Measurements from ENCODE around the gene ALDH18A1. TPM values are rescaled to one million over a fixed set of nuclear protein-coding genes. Genes with fewer than 3 reads are reported as not detected.
A peak's percentile ranks its signal among the peaks of the same experiment; 100 is the strongest.

The ALDH18A1 gene
- total and polyA plus RNA-seq, 12 donors: 5.9 to 19.5 (median 12.9) TPM

DNA sequence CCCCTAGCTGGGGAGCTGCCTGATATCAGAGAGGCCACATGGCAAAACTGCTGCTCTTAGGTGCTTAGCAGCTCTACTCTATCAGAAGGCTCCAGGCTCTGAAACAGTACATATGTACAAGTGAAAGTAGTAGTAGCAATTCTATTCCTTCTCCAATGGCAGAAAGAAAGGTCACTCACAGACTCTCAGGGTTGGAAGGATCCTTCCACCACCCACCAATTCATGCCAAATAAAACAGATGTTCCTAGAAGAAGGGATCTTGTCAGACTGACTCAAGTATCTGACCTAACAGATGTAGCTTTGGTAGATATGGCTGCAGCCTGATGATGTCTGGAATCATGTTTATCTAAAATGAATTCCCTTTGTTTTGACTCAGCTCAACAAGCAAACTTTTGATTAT, 8.0 kb upstream of the ALDH18A1 start:
- no peak overlapping the region for H3K4me3 ChIP-seq
- H3K27me3 ChIP-seq: no peaks in the 10 kb centered on the region
- TF ChIP-seq CTCF (IDR thresholded peaks at IDR 0.05): no peak
- no peak for DNase-seq
- H3K4me1 ChIP-seq: peaks cover 0 to 19% (median 8%) of the 10 kb centered on the region in 9 donors
- ATAC-seq: peak in 2 of 8 donors; percentile 20 to 28
- H3K27ac ChIP-seq: peak overlapping the region in 1 of 10 donors; percentile 56
- peaks cover 0 to 57% (median 0%) of the 10 kb centered on the region in 9 donors for H3K36me3 ChIP-seq
- intact Hi-C loops (cut with DNase I): no loop called here
- no peaks in the 10 kb centered on the region for H3K9me3 ChIP-seq

- no peak for DNase-seq
- no peak for TF ChIP-seq CTCF (IDR thresholded peaks at IDR 0.05)
- Histone ChIP-seq H3K27me3 (no peaks in the 10 kb centered on the region), H3K36me3 (peaks cover 0 to 47% (median 0%) of the 10 kb centered on the region in 9 donors), H3K9me3 (no peaks in the 10 kb centered on the region), H3K27ac (peak overlapping the region in 3 of 10 donors; percentile 7 to 56 (median 7)), H3K4me3 (no peak overlapping the region), H3K4me1 (peaks cover 0 to 19% (median 8%) of the 10 kb centered on the region in 9 donors)
- WGBS, 2 donors: 19 to 20% methylated on average over 1 of the region's 1 CpG
- ATAC-seq: peak in 7 of 8 donors; percentile 65 to 81 (median 72)
- intact Hi-C loops (cut with DNase I): no loop called here
These were observed 7.0 kb upstream of the ALDH18A1 start for GRCh38 chr10:95663496-95663895.

DNA sequence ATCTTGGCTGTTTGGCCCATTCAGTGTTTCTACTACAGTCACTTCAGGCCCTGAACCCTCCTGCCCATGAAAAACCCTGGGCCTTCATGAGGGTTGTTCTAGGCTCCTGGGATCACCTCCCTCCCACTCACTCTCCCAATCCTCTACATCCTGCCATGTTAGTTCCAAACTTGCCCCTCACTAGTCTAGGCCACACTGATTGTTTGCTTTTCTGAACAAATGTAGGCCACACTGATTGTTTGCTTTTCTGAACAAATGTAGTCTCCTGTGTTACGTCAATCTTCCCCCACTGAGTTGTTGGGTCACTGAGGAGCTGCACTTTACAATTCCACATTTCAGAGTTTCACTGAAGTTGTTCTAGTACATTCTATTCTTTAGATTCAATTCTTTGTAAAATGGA, 5.3 kb upstream of the ALDH18A1 start:
- Histone ChIP-seq H3K27me3 (no peaks in the 10 kb centered on the region), H3K4me3 (no peak overlapping the region), H3K27ac (no peak overlapping the region), H3K4me1 (peaks cover 0 to 24% (median 8%) of the 10 kb centered on the region in 9 donors), H3K36me3 (peaks cover 0 to 30% (median 0%) of the 10 kb centered on the region in 9 donors), H3K9me3 (no peaks in the 10 kb centered on the region)
- 91 to 100% methylated on average over 1 of the region's 1 CpG for WGBS, 2 donors
- ATAC-seq (no peak), DNase-seq (no peak)
- intact Hi-C loops (cut with DNase I): no loop called here
- TF ChIP-seq CTCF (IDR thresholded peaks at IDR 0.05): no peak

DNA sequence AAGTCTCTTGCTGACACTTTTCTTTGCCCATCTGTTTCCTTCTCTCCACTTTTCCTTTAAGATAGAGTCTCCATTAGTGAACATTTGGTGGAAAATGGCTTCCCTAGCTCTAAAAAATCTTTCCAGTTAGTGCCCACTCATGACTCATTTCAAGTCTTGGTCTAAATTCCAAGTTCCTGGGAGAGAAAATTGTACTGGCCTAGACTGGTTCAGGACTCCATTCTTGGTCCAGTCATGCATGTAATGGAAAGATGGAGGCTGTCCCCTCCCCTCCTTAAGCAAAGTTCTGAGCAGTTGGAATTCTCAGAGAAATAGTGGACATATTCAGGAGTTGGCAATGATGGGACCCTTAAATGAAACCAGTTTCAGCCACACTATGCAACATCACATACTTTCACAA, 3.8 kb upstream of the ALDH18A1 start:
- no peak for TF ChIP-seq CTCF (IDR thresholded peaks at IDR 0.05)
- Histone ChIP-seq H3K27me3 (no peaks in the 10 kb centered on the region), H3K4me1 (peaks cover 0 to 31% (median 15%) of the 10 kb centered on the region in 9 donors), H3K4me3 (no peak overlapping the region), H3K27ac (no peak overlapping the region), H3K36me3 (peaks cover 0 to 26% (median 0%) of the 10 kb centered on the region in 9 donors), H3K9me3 (no peaks in the 10 kb centered on the region)
- intact Hi-C loops (cut with DNase I): no loop called here
- no peak for ATAC-seq
- no peak for DNase-seq
